Testis (tissue), 2 donors: ENCODE data around the gene FASN.
"Not testable (repeated sequence)": the region's sequence is repeated elsewhere in the genome, so short reads cannot be mapped to it uniquely, and the experiment has no call there.

Source experiments
- POLR2A ChIP-seq: fragments of 450-650 bp; IDR thresholded peaks from one replicate; pipeline ENCODE4 v1.6.1; 2017; ENCODE audit warnings: antibody characterized with exemption, mild to moderate bottlenecking, moderate library complexity
- TF ChIP-seq, protein P1 (sequence below), 3 experiments: fragments of 450-650 bp in 2 of 3; fragments of 200-600 bp in 1 of 3; sonication (generic) in 1 of 3; IDR thresholded peaks; one replicate each; pipeline ENCODE4 v1.5.1; 2016 to 2019; ENCODE audit warnings: antibody characterized with exemption in 3 of 3, mild to moderate bottlenecking in 2 of 3, moderate library complexity in 1 of 3

DNA sequence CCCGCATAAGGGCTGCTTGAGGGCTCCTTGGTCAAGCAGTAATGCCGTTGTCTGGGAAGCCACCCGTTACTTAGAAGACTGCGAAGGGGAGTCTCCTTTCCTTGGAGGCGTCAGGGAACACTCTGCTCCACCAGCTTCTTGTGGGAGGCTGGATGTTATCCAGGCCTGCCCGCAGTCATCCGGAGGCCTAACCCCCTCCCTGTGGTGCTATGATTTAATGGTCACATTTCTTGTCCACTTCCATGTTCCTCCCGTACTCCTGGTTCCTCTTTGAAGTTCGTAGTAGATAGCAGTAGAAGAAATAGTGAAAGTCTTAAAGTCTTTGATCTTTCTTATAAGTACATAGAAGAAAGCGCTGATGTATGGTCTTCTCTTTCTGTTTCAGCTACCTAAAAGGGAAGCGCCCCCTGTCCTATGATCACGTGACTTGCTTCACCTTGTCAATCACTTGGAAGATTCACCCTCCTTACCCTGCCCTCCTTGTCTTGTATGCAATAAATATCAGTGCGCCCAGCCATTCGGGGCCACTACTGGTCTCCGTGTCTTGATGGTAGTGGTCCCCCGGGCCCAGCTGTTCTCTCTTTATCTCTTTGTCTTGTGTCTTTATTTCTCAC, 59.1 kb downstream of the FASN start:
- not testable (repeated sequence) for TF ChIP-seq POLR2A
- TF ChIP-seq, protein P1, sequence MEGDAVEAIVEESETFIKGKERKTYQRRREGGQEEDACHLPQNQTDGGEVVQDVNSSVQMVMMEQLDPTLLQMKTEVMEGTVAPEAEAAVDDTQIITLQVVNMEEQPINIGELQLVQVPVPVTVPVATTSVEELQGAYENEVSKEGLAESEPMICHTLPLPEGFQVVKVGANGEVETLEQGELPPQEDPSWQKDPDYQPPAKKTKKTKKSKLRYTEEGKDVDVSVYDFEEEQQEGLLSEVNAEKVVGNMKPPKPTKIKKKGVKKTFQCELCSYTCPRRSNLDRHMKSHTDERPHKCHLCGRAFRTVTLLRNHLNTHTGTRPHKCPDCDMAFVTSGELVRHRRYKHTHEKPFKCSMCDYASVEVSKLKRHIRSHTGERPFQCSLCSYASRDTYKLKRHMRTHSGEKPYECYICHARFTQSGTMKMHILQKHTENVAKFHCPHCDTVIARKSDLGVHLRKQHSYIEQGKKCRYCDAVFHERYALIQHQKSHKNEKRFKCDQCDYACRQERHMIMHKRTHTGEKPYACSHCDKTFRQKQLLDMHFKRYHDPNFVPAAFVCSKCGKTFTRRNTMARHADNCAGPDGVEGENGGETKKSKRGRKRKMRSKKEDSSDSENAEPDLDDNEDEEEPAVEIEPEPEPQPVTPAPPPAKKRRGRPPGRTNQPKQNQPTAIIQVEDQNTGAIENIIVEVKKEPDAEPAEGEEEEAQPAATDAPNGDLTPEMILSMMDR (IDR thresholded peaks at IDR 0.05) = not testable (repeated sequence)
